COLO668 (cell line): Measurements from ENCODE around the gene SLC22A31.

ENCODE experiments used
- DNase-seq: peaks from one replicate; lab custom pipeline; 2025; ENCODE audit not compliant: unreplicated experiment; lab: John Stamatoyannopoulos, UW

SLC22A31 gene

GRCh38 chr16:89179656-89180315, 20.6 kb downstream of the SLC22A31 start:
- no peak for DNase-seq

- DNase-seq, result no peak
Measured at GRCh38 chr16:89179148-89179484, 21.2 kb downstream of the SLC22A31 start.

GRCh38 chr16:89178453-89179147, 21.7 kb downstream of the SLC22A31 start:
- no peak for DNase-seq

GRCh38 chr16:89177501-89177900, 22.8 kb downstream of the SLC22A31 start:
- no peak for DNase-seq

GRCh38 chr16:89176717-89177116, 23.6 kb downstream of the SLC22A31 start:
- no peak for DNase-seq

GRCh38 chr16:89176147-89176690, 24.1 kb downstream of the SLC22A31 start:
- no peak for DNase-seq

GRCh38 chr16:89175280-89176146, 24.8 kb downstream of the SLC22A31 start:
- no peak for DNase-seq

GRCh38 chr16:89174877-89175276, 25.5 kb downstream of the SLC22A31 start:
- DNase-seq, result no peak

- no peak for DNase-seq
Measured at GRCh38 chr16:89174055-89174827, 26.1 kb downstream of the SLC22A31 start.

GRCh38 chr16:89173174-89173921, 27.0 kb downstream of the SLC22A31 start:
- DNase-seq, result no peak

GRCh38 chr16:89172528-89173173, 27.7 kb downstream of the SLC22A31 start:
- no peak for DNase-seq

- DNase-seq, result no peak
Measured at GRCh38 chr16:89172171-89172527, 28.2 kb downstream of the SLC22A31 start.

GRCh38 chr16:89171216-89172170, 28.8 kb downstream of the SLC22A31 start, which contains the start of gene CDH15:
CDH15 (plus strand) TSS chr16:89171748; CDS start chr16:89171832, 84 bp downstream.
- peak; percentile 97 for DNase-seq

GRCh38 chr16:89170346-89171215, 29.8 kb downstream of the SLC22A31 start:
- peak; percentile 88 for DNase-seq

- no peak for DNase-seq
Measured at GRCh38 chr16:89169778-89170177, 30.6 kb downstream of the SLC22A31 start.

- DNase-seq, result no peak
Measured at GRCh38 chr16:89168381-89169189, 31.8 kb downstream of the SLC22A31 start.
